K562 (cell line): ENCODE data around the gene RNASEH2A. TPM values are rescaled to one million over a fixed set of nuclear protein-coding genes. Genes with fewer than 3 reads are reported as not detected.

Experiments used
- ARID4B ChIP-seq: sonication (generic); formaldehyde crosslinking; IDR thresholded peaks from 2 replicates; pipeline ENCODE4 v1.8.0; 2022; ENCODE audit warnings: mild to moderate bottlenecking, missing genetic modification reagents
- ATF1 ChIP-seq, 2 experiments: fragments of 450-650 bp in 1 of 2; IDR thresholded peaks; 2 replicates each; pipeline ENCODE4 v1.6.1; 2016; ENCODE audit warnings: missing compliant biosample characterization in 1 of 2, missing genetic modification characterization in 1 of 2
- ATF6 ChIP-seq: sonication (generic); formaldehyde crosslinking; IDR thresholded peaks from 2 replicates; pipeline ENCODE4 v1.4.0; 2020; ENCODE audit warnings: mild to moderate bottlenecking, missing genetic modification reagents
- CCNT2 ChIP-seq: IDR thresholded peaks from 2 replicates; pipeline ENCODE4 v1.6.1; 2011; ENCODE audit warnings: borderline replicate concordance, low read depth, mild to moderate bottlenecking, moderate library complexity, mixed read lengths, low read length; ENCODE audit not compliant: insufficient read length; ENCODE audit errors: extremely low read depth
- CREB1 ChIP-seq, 2 experiments: sonication (generic) in 1 of 2; formaldehyde crosslinking in 1 of 2; IDR thresholded peaks; 2 replicates each; pipeline versions ENCODE4 v1.6.1 to v1.8.0; 2012 to 2022; ENCODE audit warnings: inconsistent platforms in 1 of 2, mild to moderate bottlenecking in 1 of 2, missing genetic modification reagents in 1 of 2, moderate library complexity in 1 of 2
- CTBP1 ChIP-seq: fragments of 450-650 bp; IDR thresholded peaks from 2 replicates; pipeline ENCODE4 v1.6.1; 2016; ENCODE audit warnings: borderline replicate concordance
- CXXC5 ChIP-seq: fragments of 250-450 bp; sonication (Bioruptor Pico); IDR thresholded peaks from 2 replicates; pipeline ENCODE4 v1.8.0; 2022; ENCODE audit warnings: inconsistent platforms, mild to moderate bottlenecking, moderate library complexity
- ELF1 ChIP-seq: fragments of 200-800 bp; sonication (Bioruptor generic); IDR thresholded peaks from 2 replicates; pipeline ENCODE4 v1.6.1; 2016; ENCODE audit warnings: missing genetic modification characterization, missing compliant biosample characterization
- FOXK2 ChIP-seq, 2 experiments: fragments of 450-650 bp; IDR thresholded peaks in 1 of 2; conservative IDR thresholded peaks in 1 of 2; 2 replicates each; pipeline ENCODE4 v1.6.1; 2016; ENCODE audit warnings: low read depth in 2 of 2, mild to moderate bottlenecking in 1 of 2
- HMGN3 ChIP-seq: IDR thresholded peaks from 2 replicates; pipeline ENCODE4 v1.6.1; 2011; ENCODE audit warnings: borderline replicate concordance, low read depth, mild to moderate bottlenecking, mixed read lengths, low read length; ENCODE audit not compliant: insufficient read length; ENCODE audit errors: extremely low read depth
- L3MBTL2 ChIP-seq: fragments of 450-650 bp; IDR thresholded peaks from 2 replicates; pipeline ENCODE4 v1.6.1; 2016; ENCODE audit warnings: mild to moderate bottlenecking, moderate library complexity
- MTA3 ChIP-seq: fragments of 450-650 bp; formaldehyde crosslinking; IDR thresholded peaks from 2 replicates; pipeline ENCODE4 v1.6.1; 2017; ENCODE audit warnings: mild to moderate bottlenecking, borderline replicate concordance
- NFE2 ChIP-seq: IDR thresholded peaks from 2 replicates; pipeline ENCODE4 v1.6.1; 2014; ENCODE audit warnings: antibody characterized with exemption, low read depth
- NR2C1 ChIP-seq, 2 experiments: fragments of 450-650 bp; IDR thresholded peaks; 2 replicates each; pipeline ENCODE4 v1.6.1; 2017; ENCODE audit warnings: mild to moderate bottlenecking in 2 of 2, antibody characterized with exemption in 1 of 2, inconsistent platforms in 1 of 2, missing compliant biosample characterization in 1 of 2, missing genetic modification characterization in 1 of 2
- RBFOX2 ChIP-seq: fragments of 200-400 bp; formaldehyde crosslinking; IDR thresholded peaks from 2 replicates; pipeline ENCODE4 v1.6.1; 2017; ENCODE audit warnings: low read depth, mild to moderate bottlenecking, low read length, moderate library complexity
- SIRT6 ChIP-seq: IDR thresholded peaks from one replicate; pipeline ENCODE4 v1.6.1; 2012; ENCODE audit warnings: low read depth, mild to moderate bottlenecking, control low read depth, inconsistent platforms, low read length, moderate library complexity
- SIX5 ChIP-seq, 2 experiments: IDR thresholded peaks; 2 replicates each; pipeline ENCODE4 v1.6.1; 2011; ENCODE audit warnings: low read length in 2 of 2, borderline replicate concordance in 1 of 2, low read depth in 1 of 2, mild to moderate bottlenecking in 1 of 2, moderate library complexity in 1 of 2; ENCODE audit not compliant: insufficient read depth in 1 of 2
- TAF7 ChIP-seq: fragments of 450-650 bp; IDR thresholded peaks from 2 replicates; pipeline ENCODE4 v1.6.1; 2016; ENCODE audit warnings: missing genetic modification characterization, missing compliant biosample characterization
- ZFX ChIP-seq: sonication (generic); formaldehyde crosslinking; IDR thresholded peaks from 2 replicates; pipeline ENCODE4 v1.8.0; 2022; ENCODE audit warnings: mild to moderate bottlenecking, missing genetic modification reagents, moderate library complexity
- ZNF12 ChIP-seq: sonication (generic); formaldehyde crosslinking; IDR thresholded peaks from 2 replicates; pipeline ENCODE4 v1.4.0; 2020; ENCODE audit warnings: mild to moderate bottlenecking, missing genetic modification reagents
- polyA plus RNA-seq, 8 experiments: library from polyadenylated mRNA; depleted of rRNA in 4 of 8; stranded (reverse) in 5 of 8; unstranded in 3 of 8; fragments of >200 nt; fragmentation: Nextera tagmentation in 2 of 8; fragmentation: Illumina TruSeq in 1 of 8; extraction: Ambion mirVana in 2 of 8; extraction: Trizol in 1 of 8; gene quantifications; 2 replicates each; pipeline versions ENCODE4 v1.2.1 to v1.2.3, GENCODE V29; 2011 to 2014; ENCODE audit warnings: inconsistent platforms in 1 of 8, missing spikeins in 1 of 8
- total RNA-seq, 7 experiments: library from RNA; depleted of rRNA in 6 of 7; stranded (reverse); fragments of >200 nt in 6 of 7; fragmentation: Illumina TruSeq in 2 of 7; extraction: Trizol in 2 of 7; gene quantifications; 2 replicates each; pipeline versions ENCODE4 v1.2.1 to v1.2.3, GENCODE V29; 2011 to 2021; ENCODE audit warnings: low replicate concordance in 1 of 7

RNASEH2A gene
- total and polyA plus RNA-seq, 9 of the 15 experiments (the other 6 are each of a cell fraction or from before 2014, with no cell fraction given) = 22.3 to 78.0 (median 61.7) TPM

GRCh38 chr19:12806242-12807081, at the start of gene RNASEH2A (continued):
- TF ChIP-seq FOXK2 (conservative IDR thresholded peaks at IDR 0.05 in 1 of 2, IDR thresholded peaks at IDR 0.05 in 1 of 2; ENCODE audit: low read depth in 2 of 2) (peak in 1 of 2 experiments; percentile 68; a peak in 3 of 4 replicates), CTBP1 (peak; percentile 92), SIRT6 (no peak), HMGN3 (peak; percentile 78), L3MBTL2 (peak; percentile 99), ARID4B (CRISPR knock-in tag) (peak; percentile 96), CREB1 (IDR thresholded peaks at IDR 0.05) (peak; percentile 95), CREB1 (CRISPR knock-in tag; IDR thresholded peaks at IDR 0.05) (peak; percentile 96), ELF1 (tag) (peak; percentile 34), CXXC5 (peak; percentile 98), CCNT2 (peak; percentile 40), ATF1 (CRISPR knock-in tag; IDR thresholded peaks at IDR 0.05) (peak; percentile 81), ATF1 (tag; IDR thresholded peaks at IDR 0.05) (peak; percentile 96), NFE2 (0 out of 2 replicates have a peak, but pooled peaks have one; percentile 1), RBFOX2 (peak; percentile 96), ZFX (peak; percentile 92), TAF7 (tag) (peak; percentile 7; the same call in 1 of the 2 replicates), SIX5 (IDR thresholded peaks at IDR 0.05; ENCODE audit: borderline replicate concordance in 1 of 2, insufficient read depth in 1 of 2, low read depth in 1 of 2, low read length in 2 of 2) (peak; percentile 92 to 96), ATF6 (CRISPR knock-in tag) (0 out of 2 replicates have a peak, but pooled peaks have one; percentile 77), ZNF12 (CRISPR knock-in tag) (peak; percentile 22; the same call in 1 of the 2 replicates), NR2C1 (IDR thresholded peaks at IDR 0.05) (peak; percentile 69), NR2C1 (tag; IDR thresholded peaks at IDR 0.05) (no peak), MTA3 (peak; percentile 70)
